H9 (cell line): ENCODE results near the gene CLK4. TPM values are rescaled to one million over a fixed set of nuclear protein-coding genes. Genes with fewer than 3 reads are reported as not detected.

Experiments used
- DNase-seq: peaks from one replicate; pipeline ENCODE4 v3.0.0-alpha.2; 2017
- H2AFZ ChIP-seq: one replicate; pipeline ENCODE4 v1.6.1; 2013; ENCODE audit warnings: mild to moderate bottlenecking, low read length, control low read depth, moderate library complexity
- H2AK5ac ChIP-seq: 2 replicates; pipeline ENCODE4 v1.6.1; 2013; ENCODE audit warnings: low read length, control low read depth, mixed read lengths; ENCODE audit not compliant: insufficient read length
- H2BK120ac ChIP-seq: one replicate; pipeline ENCODE4 v1.6.1; 2013; ENCODE audit warnings: low read depth, mild to moderate bottlenecking, low read length, control low read depth, inconsistent platforms; ENCODE audit not compliant: poor library complexity, severe bottlenecking
- H2BK12ac ChIP-seq: 2 replicates; pipeline ENCODE4 v1.6.1; 2013; ENCODE audit warnings: low read length, control low read depth, mixed read lengths, low read depth; ENCODE audit not compliant: insufficient read length
- H2BK15ac ChIP-seq: 2 replicates; pipeline ENCODE4 v1.6.1; 2013; ENCODE audit warnings: low read depth, low read length, control low read depth
- H2BK20ac ChIP-seq: one replicate; pipeline ENCODE4 v1.6.1; 2013; ENCODE audit warnings: low read depth, mild to moderate bottlenecking, low read length, control low read depth, inconsistent platforms; ENCODE audit not compliant: poor library complexity, severe bottlenecking
- H2BK5ac ChIP-seq: 2 replicates; pipeline ENCODE4 v1.6.1; 2013; ENCODE audit warnings: low read length, control low read depth, mixed read lengths; ENCODE audit not compliant: insufficient read length
- H3K14ac ChIP-seq: 2 replicates; pipeline ENCODE4 v1.6.1; 2013; ENCODE audit warnings: low read length, control low read depth; ENCODE audit not compliant: insufficient read depth
- H3K18ac ChIP-seq: 2 replicates; pipeline ENCODE4 v1.6.1; 2013; ENCODE audit warnings: low read depth, mild to moderate bottlenecking, mixed read lengths, low read length, control low read depth; ENCODE audit not compliant: insufficient read length
- H3K23ac ChIP-seq: 2 replicates; pipeline ENCODE4 v1.6.1; 2013; ENCODE audit warnings: low read length, control low read depth, mixed read lengths, low read depth; ENCODE audit not compliant: insufficient read length
- H3K23me2 ChIP-seq: 2 replicates; pipeline ENCODE4 v1.6.1; 2013; ENCODE audit warnings: low read depth, mild to moderate bottlenecking, mixed read lengths, low read length, control low read depth; ENCODE audit not compliant: insufficient read length, poor library complexity, severe bottlenecking
- H3K27ac ChIP-seq: 2 replicates; pipeline ENCODE4 v1.5.1; 2013; ENCODE audit warnings: low read length, control low read depth, mixed read lengths, low read depth; ENCODE audit not compliant: insufficient read length
- H3K27me3 ChIP-seq: 2 replicates; pipeline ENCODE4 v1.6.1; 2013; ENCODE audit warnings: low read length, control low read depth, inconsistent platforms; ENCODE audit not compliant: insufficient read depth
- H3K4ac ChIP-seq: 2 replicates; pipeline ENCODE4 v1.6.1; 2013; ENCODE audit warnings: low read depth, mild to moderate bottlenecking, control low read depth, inconsistent platforms, low read length, moderate library complexity
- H3K4me1 ChIP-seq: 2 replicates; pipeline ENCODE4 v1.6.1; 2013; ENCODE audit warnings: low read length, control low read depth, inconsistent platforms; ENCODE audit not compliant: insufficient read depth
- H3K4me2 ChIP-seq: 2 replicates; pipeline ENCODE4 v1.6.1; 2013; ENCODE audit warnings: low read length, control low read depth, mixed read lengths; ENCODE audit not compliant: insufficient read length, insufficient read depth
- H3K56ac ChIP-seq: 2 replicates; pipeline ENCODE4 v1.6.1; 2013; ENCODE audit warnings: low read depth, mild to moderate bottlenecking, mixed read lengths, low read length, control low read depth; ENCODE audit not compliant: insufficient read length
- H3K79me1 ChIP-seq: 2 replicates; pipeline ENCODE4 v1.6.1; 2013; ENCODE audit warnings: low read depth, mild to moderate bottlenecking, moderate library complexity, low read length, control low read depth, inconsistent platforms; ENCODE audit not compliant: insufficient read depth, poor library complexity, severe bottlenecking
- H3K79me2 ChIP-seq: 2 replicates; pipeline ENCODE4 v1.6.1; 2013; ENCODE audit warnings: low read length, control low read depth, inconsistent platforms; ENCODE audit not compliant: insufficient read depth
- H3K9ac ChIP-seq: 2 replicates; pipeline ENCODE4 v1.6.1; 2013; ENCODE audit warnings: low read length, control low read depth, mixed read lengths; ENCODE audit not compliant: insufficient read length; ENCODE audit errors: extremely low read depth
- H3K9me3 ChIP-seq: one replicate; pipeline ENCODE4 v1.6.1; 2013; ENCODE audit warnings: low read depth, low read length, inconsistent platforms; ENCODE audit not compliant: control insufficient read depth
- H3T11ph ChIP-seq: one replicate; pipeline ENCODE4 v1.6.1; 2013; ENCODE audit warnings: mild to moderate bottlenecking, low read length, control low read depth, inconsistent platforms
- H4K20me1 ChIP-seq: one replicate; pipeline ENCODE4 v1.6.1; 2013; ENCODE audit not compliant: control insufficient read depth, insufficient read length, insufficient read depth
- H4K5ac ChIP-seq: 2 replicates; pipeline ENCODE4 v1.6.1; 2013; ENCODE audit warnings: low read depth, mild to moderate bottlenecking, mixed read lengths, low read length, control low read depth; ENCODE audit not compliant: insufficient read length
- H4K8ac ChIP-seq: replicated peaks from 2 replicates; pipeline ENCODE4 v1.6.1; 2013; ENCODE audit warnings: low read length, control low read depth, mixed read lengths, low read depth; ENCODE audit not compliant: insufficient read length
- H4K91ac ChIP-seq: 2 replicates; pipeline ENCODE4 v1.6.1; 2013; ENCODE audit warnings: low read depth, mild to moderate bottlenecking, moderate library complexity, mixed read lengths, low read length, control low read depth; ENCODE audit not compliant: insufficient read length
- H3K27ac Mint-ChIP-seq, 3 experiments: 2 replicates in 2 of 3; 3 replicates in 1 of 3; pipeline ENCODE4 v1.8.0; 2020 to 2021; ENCODE audit warnings: mixed read lengths in 3 of 3, mild to moderate bottlenecking in 1 of 3, moderate library complexity in 1 of 3
- H3K27me3 Mint-ChIP-seq: 2 replicates; pipeline ENCODE4 v1.8.0; 2021; ENCODE audit warnings: low read depth, mild to moderate bottlenecking, moderate library complexity, mixed read lengths
- H3K36me3 Mint-ChIP-seq, 3 experiments: 2 replicates in 2 of 3; 3 replicates in 1 of 3; pipeline ENCODE4 v1.8.0; 2020 to 2021; ENCODE audit warnings: low read depth in 3 of 3, mixed read lengths in 3 of 3; ENCODE audit not compliant: insufficient read depth in 1 of 3
- H3K4me1 Mint-ChIP-seq, 2 experiments: 2 replicates each; pipeline ENCODE4 v1.8.0; 2020; ENCODE audit warnings: mixed read lengths in 2 of 2
- H3K4me3 Mint-ChIP-seq, 2 experiments: 2 replicates in 1 of 2; 3 replicates in 1 of 2; pipeline ENCODE4 v1.8.0; 2020 to 2021; ENCODE audit warnings: mild to moderate bottlenecking in 2 of 2, mixed read lengths in 2 of 2, moderate library complexity in 1 of 2
- H3K9me3 Mint-ChIP-seq, 2 experiments: 2 replicates in 1 of 2; 3 replicates in 1 of 2; pipeline ENCODE4 v1.8.0; 2020; ENCODE audit warnings: mild to moderate bottlenecking in 2 of 2, mixed read lengths in 2 of 2, moderate library complexity in 1 of 2
- CTCF ChIP-seq: fragments of 200-600 bp; sonication (generic); conservative IDR thresholded peaks from 3 replicates; pipeline ENCODE4 v1.8.0; 2021; ENCODE audit warnings: antibody characterized with exemption, mild to moderate bottlenecking
- WGBS: extraction: QIAGEN DNeasy Blood & Tissue Kit; methylation state at CpG from one replicate; pipeline ENCODE4 v1.1.7; 2013; ENCODE audit warnings: missing lambda C conversion rate, low lambda C conversion rate, mixed read lengths; ENCODE audit not compliant: insufficient read length; ENCODE audit errors: extremely low coverage; 5-methylcytosine and 5-hydroxymethylcytosine counted together
- total RNA-seq: library from RNA; stranded (reverse); gene quantifications from 2 replicates; pipeline ENCODE4 v1.2.1, GENCODE V29; 2021

CLK4 gene
- total RNA-seq, 1 experiment from 2014 or later, result 12.5 TPM

- Histone ChIP-seq H2AK5ac (no peak overlapping the region), H4K5ac (no peak overlapping the region), H4K20me1 (no peaks in the 10 kb centered on the region), H3K18ac (no peak overlapping the region), H2AFZ (no peak overlapping the region), H3K4me1 (no peaks in the 10 kb centered on the region; the same call in 1 of the 2 replicates), H2BK12ac (no peak overlapping the region), H3K27ac (no peak overlapping the region), H3K56ac (no peak overlapping the region), H4K8ac (no peak overlapping the region), H3T11ph (no peak overlapping the region), H4K91ac (no peak overlapping the region), H3K9me3 (no peaks in the 10 kb centered on the region), H2BK20ac (no peak overlapping the region), H3K9ac (no peak overlapping the region), H2BK15ac (no peak overlapping the region), H3K79me1 (no peaks in the 10 kb centered on the region), H3K4ac (no peak overlapping the region), H2BK120ac (no peak overlapping the region), H3K23me2 (no peaks in the 10 kb centered on the region), H3K4me2 (no peak overlapping the region), H2BK5ac (no peak overlapping the region), H3K23ac (no peak overlapping the region), H3K27me3 (no peaks in the 10 kb centered on the region; the same call in 1 of the 2 replicates), H3K14ac (no peak overlapping the region), H3K79me2 (no peaks in the 10 kb centered on the region)
- WGBS, result no CpG with 5 or more reads among the region's 11 CpGs
- Mint-ChIP-seq H3K4me3 (no peak overlapping the region), H3K9me3 (peaks cover 0 to 3% of the 10 kb centered on the region in 2 experiments; a peak in 3 of 5 replicates), H3K27ac (no peak overlapping the region; a peak in 1 of 7 replicates), H3K4me1 (peaks cover 42% of the 10 kb centered on the region in 2 experiments), H3K36me3 (peaks cover 3 to 15% (median 3%) of the 10 kb centered on the region in 3 experiments; a peak in 6 of 7 replicates), H3K27me3 (peaks cover 45% of the 10 kb centered on the region)
- TF ChIP-seq CTCF, result no peak
- no peak for DNase-seq
These were observed 69.4 kb downstream of the CLK4 start for GRCh38 chr5:178557416-178557815.
